NCI-H128 (cell line): ENCODE results near the gene NELFE.
A peak's percentile ranks its signal among the peaks of the same experiment; 100 is the strongest.
"Not testable (repeated sequence)": the region's sequence is repeated elsewhere in the genome, so short reads cannot be mapped to it uniquely, and the experiment has no call there.

Experiments used
- DNase-seq: peaks from one replicate; lab custom pipeline; 2025; ENCODE audit not compliant: unreplicated experiment; lab: John Stamatoyannopoulos, UW

NELFE gene

GRCh38 chr6:31958741-31959739, at the start of gene NELFE, which contains the start of gene SKIC2:
NELFE (minus strand) TSS chr6:31958971; CDS start chr6:31958446, 525 bp downstream.
SKIC2 (plus strand) TSS chr6:31959175; CDS start chr6:31959193, 18 bp downstream.
- peak; percentile 95 for DNase-seq

GRCh38 chr6:32008037-32008436, 49.3 kb upstream of the NELFE start:
- DNase-seq: not testable (repeated sequence)

- DNase-seq: not testable (repeated sequence)
These were observed 48.3 kb upstream of the NELFE start for GRCh38 chr6:32007086-32007485.

GRCh38 chr6:32005991-32006529, 47.3 kb upstream of the NELFE start:
- not testable (repeated sequence) for DNase-seq

DNA sequence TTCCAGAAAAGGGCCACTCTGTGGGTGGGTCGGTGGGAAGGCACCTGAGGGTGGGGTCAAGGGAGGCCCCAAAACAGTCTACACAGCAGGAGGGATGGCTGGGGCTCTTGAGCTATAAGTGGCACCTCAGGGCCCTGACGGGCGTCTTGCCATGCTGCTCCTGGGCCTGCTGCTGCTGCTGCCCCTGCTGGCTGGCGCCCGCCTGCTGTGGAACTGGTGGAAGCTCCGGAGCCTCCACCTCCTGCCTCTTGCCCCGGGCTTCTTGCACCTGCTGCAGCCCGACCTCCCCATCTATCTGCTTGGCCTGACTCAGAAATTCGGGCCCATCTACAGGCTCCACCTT, 46.7 kb upstream of the NELFE start:
- not testable (repeated sequence) for DNase-seq

DNA sequence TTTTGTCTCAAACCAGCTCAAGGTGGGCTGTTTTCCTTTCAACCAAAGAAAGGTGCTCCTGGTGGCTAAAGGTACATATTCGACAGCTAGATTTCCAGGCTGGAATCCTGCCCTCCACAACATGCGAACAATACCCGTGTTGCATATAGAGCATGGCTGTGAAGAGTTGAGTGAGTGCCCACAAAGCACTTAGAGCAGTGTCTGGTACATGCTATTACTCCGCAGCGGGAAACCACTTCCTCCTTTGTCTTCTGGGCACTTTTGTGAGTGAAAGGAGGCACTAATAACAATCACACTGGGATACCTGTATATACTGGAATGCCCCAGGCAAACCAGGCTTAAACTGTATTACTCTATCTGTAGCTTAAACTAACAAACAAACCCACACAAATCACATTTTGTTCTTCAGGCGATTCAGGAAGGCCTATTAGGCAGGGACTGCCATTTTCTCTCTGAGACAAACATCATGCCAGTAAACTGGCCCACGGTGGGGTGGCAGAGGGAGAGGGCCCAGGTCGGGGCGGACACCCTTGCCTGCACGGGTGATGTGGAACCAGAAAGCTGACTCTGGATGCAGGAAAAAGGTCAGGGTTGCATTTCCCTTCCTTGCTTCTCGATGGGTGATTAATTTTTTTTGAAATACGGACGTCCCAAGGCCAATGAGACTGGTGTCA, 46.2 kb upstream of the NELFE start:
- not testable (repeated sequence) for DNase-seq

GRCh38 chr6:32004393-32004792, 45.6 kb upstream of the NELFE start:
- DNase-seq: not testable (repeated sequence)

DNA sequence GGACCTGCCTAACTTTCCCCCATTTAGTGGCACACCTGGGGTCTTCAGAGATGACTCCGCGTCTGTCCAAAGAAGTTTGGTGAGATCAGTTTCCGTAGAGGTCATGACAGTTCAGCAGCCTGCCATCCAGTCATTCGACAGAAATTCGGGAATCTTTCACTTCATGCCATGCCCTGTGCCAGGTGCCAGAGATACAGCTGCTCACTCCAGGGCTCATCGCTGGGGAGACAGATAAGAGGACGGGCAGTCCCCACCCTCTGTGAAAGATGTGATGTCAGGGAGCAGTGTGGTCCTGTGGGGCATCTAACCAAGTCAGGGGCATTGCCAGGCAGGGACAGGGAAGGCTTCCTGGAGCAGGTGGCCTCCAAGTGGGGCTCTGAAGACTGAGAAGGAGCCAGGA, 44.5 kb upstream of the NELFE start:
- DNase-seq: not testable (repeated sequence)

- DNase-seq: not testable (repeated sequence)
These were observed 43.9 kb upstream of the NELFE start for GRCh38 chr6:32002546-32003268.

DNA sequence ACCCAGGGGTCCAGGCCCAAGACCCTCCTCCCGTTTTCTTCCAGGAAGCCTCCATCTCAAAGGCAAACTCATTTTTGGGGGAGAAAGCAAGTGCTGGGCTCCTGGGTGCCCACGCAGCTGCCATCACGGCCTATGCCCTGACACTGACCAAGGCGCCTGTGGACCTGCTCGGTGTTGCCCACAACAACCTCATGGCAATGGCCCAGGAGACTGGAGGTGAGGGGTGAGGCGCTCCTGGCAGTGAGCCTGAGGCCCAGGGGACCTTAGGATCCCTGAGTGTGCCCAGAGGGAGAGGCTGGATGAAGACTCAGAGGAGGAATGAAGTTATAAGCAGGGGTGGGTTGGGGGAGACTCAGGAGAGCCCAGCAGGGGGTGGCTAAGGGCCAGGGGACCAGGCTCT, 37.6 kb upstream of the NELFE start:
- not testable (repeated sequence) for DNase-seq

DNA sequence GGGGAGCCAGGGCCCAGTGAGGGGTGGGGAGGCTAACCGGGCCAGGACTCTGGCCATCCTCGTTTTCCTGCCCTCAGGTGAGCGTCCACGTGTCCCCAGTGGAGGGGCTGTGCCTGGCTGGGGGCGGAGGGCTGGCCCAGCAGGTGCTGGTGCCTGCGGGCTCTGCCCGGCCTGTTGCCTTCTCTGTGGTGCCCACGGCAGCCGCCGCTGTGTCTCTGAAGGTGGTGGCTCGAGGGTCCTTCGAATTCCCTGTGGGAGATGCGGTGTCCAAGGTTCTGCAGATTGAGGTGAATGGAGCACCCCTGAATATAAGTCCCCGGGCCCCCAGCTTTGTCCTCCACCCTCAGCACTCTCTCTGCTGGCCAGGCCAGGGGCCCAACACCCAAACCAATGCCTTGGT, 35.6 kb upstream of the NELFE start:
- DNase-seq: not testable (repeated sequence)

- DNase-seq: not testable (repeated sequence)
These were observed 30.6 kb upstream of the NELFE start for GRCh38 chr6:31989363-31989762.

GRCh38 chr6:31981744-31982143, 23.0 kb upstream of the NELFE start, which contains the start of gene C4A:
C4A (plus strand) TSS chr6:31982057; CDS start chr6:31982108, 51 bp downstream.
- DNase-seq: not testable (repeated sequence)

- DNase-seq: not testable (repeated sequence)
These were observed 22.2 kb upstream of the NELFE start for GRCh38 chr6:31980998-31981397.

- not testable (repeated sequence) for DNase-seq
These were observed 21.6 kb upstream of the NELFE start for GRCh38 chr6:31980195-31980876.

DNA sequence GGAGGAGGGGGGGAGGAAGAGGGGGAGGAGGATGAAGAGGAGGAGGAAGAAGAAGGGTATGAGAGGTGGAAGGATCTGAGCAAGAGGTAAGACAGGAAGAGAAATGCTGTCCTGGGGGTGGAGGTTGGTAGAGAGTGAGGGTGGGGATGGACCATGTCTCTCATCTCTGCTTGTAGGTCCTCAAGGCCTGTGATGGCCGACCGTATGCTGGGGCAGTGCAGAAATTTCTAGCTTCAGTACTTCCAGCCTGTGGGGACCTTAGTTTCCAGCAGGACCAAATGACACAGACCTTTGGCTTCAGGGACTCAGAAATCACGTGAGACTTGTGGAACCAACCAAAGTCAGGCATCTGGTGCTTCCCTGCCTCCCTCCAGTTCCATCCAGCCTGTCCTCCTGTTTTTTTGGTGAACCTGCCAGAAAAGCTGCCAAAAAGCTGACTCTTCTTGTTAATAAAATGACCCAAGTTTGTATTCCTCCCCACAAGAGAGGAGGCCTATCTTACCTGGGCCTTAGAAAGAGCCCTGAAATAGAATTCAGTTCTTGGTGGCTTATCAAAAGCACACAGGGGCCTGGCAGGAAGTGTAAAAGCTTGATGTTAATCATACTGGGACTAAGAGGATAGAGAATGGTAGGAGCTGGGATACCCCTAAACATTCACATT, 20.6 kb upstream of the NELFE start:
- no peak for DNase-seq

GRCh38 chr6:31978831-31979230, 20.1 kb upstream of the NELFE start:
- no peak for DNase-seq

DNA sequence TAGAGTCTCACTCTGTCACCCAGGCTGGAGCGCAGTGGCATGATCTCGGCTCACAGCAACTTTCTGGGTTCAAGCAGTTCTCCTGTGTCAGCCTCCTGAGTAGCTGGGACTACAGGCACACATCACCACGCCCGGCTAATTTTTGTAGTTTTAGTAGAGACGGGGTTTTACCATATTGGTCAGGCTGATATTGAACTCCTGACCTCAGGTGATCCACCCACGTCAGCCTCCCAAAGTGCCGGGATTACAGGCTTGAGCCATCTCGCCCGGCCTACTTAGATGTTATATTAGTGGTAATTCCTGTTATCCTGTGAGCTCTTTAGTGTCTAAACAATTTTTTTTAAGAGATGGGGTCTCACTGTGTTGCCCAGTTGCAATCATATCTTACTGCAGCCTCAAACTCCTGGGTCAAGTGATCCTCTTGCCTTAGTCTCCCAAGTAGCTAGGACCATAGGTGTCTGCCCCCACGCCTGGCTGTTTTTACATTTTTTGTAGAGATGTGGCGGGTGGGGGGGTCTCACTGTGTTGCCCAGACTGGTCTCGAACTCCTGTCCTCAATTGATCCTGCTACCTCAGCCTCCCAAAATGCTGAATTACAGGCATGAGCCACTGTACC, 19.2 kb upstream of the NELFE start:
- DNase-seq: no peak

GRCh38 chr6:31976065-31976464, 17.3 kb upstream of the NELFE start:
- DNase-seq: not testable (repeated sequence)
